Suppressor macrophage (primary cell): ENCODE measurements around the gene RCBTB2.
"Not testable (repeated sequence)": the region's sequence is repeated elsewhere in the genome, so short reads cannot be mapped to it uniquely, and the experiment has no call there.

ENCODE experiments used
- DNase-seq, 4 experiments: peaks; one replicate each; pipeline ENCODE4 v3.0.0-alpha.2; 2020 to 2022
- total RNA-seq, 17 experiments: gene quantifications; one replicate each; lab custom pipeline; 2026; ENCODE audit warnings: mixed read lengths in 6 of 17, inconsistent platforms in 3 of 17; lab: John Stamatoyannopoulos, UW

RCBTB2 gene
- total RNA-seq: 11.6 to 218 (median 86.4) reads per million in 17 experiments

GRCh38 chr13:48532506-48533499 lies at the start of gene RCBTB2:
Gene RCBTB2, minus strand, starts transcription at chr13:48533080. Its CDS starts 11,141 bp downstream, at chr13:48521939.
- peak; percentile 100 for DNase-seq

GRCh38 chr13:48582084-48582483 lies 49.2 kb upstream of the RCBTB2 start:
- peak in 2 of 4 experiments; percentile 39 to 40 for DNase-seq

GRCh38 chr13:48580896-48581295 lies 48.0 kb upstream of the RCBTB2 start:
- no peak for DNase-seq

GRCh38 chr13:48580185-48580803 lies 47.4 kb upstream of the RCBTB2 start:
- DNase-seq: peak; percentile 86 to 93 (median 91)

- not testable (repeated sequence) for DNase-seq
Observed at GRCh38 chr13:48579919-48580180, 47.0 kb upstream of the RCBTB2 start.

- peak; percentile 87 to 97 (median 92) for DNase-seq
Observed at GRCh38 chr13:48579165-48579918, 46.5 kb upstream of the RCBTB2 start.

- no peak for DNase-seq
Observed at GRCh38 chr13:48578516-48579164, 45.8 kb upstream of the RCBTB2 start.

- peak in 3 of 4 experiments; percentile 45 to 81 (median 63) for DNase-seq
Observed at GRCh38 chr13:48576448-48577010, 43.6 kb upstream of the RCBTB2 start.

- peak; percentile 63 to 85 (median 76) for DNase-seq
Observed at GRCh38 chr13:48575031-48575430, 42.2 kb upstream of the RCBTB2 start.

- DNase-seq: peak in 3 of 4 experiments; percentile 60 to 68 (median 65)
Observed at GRCh38 chr13:48574041-48574796, 41.3 kb upstream of the RCBTB2 start.

- peak in 2 of 4 experiments; percentile 54 to 63 for DNase-seq
Observed at GRCh38 chr13:48573213-48574007, 40.5 kb upstream of the RCBTB2 start.

- DNase-seq: peak in 3 of 4 experiments; percentile 56 to 74 (median 57)
Observed at GRCh38 chr13:48571126-48571913, 38.4 kb upstream of the RCBTB2 start.

- DNase-seq: peak; percentile 67 to 87 (median 83)
Observed at GRCh38 chr13:48570216-48570828, 37.4 kb upstream of the RCBTB2 start.

GRCh38 chr13:48569104-48569666 lies 36.3 kb upstream of the RCBTB2 start:
- no peak for DNase-seq

GRCh38 chr13:48568370-48569103 lies 35.7 kb upstream of the RCBTB2 start:
- DNase-seq: no peak

GRCh38 chr13:48567515-48568369 lies 34.9 kb upstream of the RCBTB2 start:
- DNase-seq: peak; percentile 69 to 94 (median 80)

GRCh38 chr13:48564056-48564455 lies 31.2 kb upstream of the RCBTB2 start:
- DNase-seq: no peak
